Activated gamma-delta T cell treated with Interleukin-2 at 50 U/mL for 16 hours (primary cell): ENCODE measurements around the gene BCL11A.

ENCODE experiments used
- DNase-seq: peaks from one replicate; pipeline ENCODE4 v3.0.0-alpha.2; 2020

BCL11A gene

DNA sequence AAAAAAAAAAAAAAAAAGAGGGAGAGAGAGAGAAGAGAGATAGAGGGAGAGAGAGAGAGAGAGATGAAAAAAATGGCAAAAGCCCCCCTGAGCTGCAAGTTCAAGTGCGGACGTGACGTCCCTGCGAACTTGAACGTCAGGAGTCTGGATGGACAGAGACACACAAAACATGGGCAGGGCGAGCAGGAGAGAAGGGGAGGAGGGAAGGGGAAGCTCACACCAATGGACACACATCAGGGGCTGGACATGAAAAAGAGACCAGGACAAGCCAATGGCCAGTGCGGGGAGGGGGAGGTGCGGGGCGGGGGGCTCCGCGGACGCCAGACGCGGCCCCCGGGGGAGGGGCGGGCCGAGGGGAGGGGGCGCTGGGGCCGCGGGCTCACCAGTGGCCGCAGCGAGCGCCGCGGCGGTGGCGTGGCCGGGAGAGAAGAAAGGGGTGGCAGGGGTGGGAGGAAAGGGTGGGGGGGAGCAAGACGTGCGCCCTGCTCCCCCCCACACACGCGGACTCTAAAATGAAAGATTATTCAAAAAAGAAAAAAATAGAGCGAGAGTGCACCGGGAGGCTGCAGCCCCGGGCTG, at the start of gene BCL11A:
Gene BCL11A, minus strand, starts transcription at position 160 of the 579 bp plus-strand sequence. CDS start 384 bp downstream, outside the sequence.
- no peak for DNase-seq

DNA sequence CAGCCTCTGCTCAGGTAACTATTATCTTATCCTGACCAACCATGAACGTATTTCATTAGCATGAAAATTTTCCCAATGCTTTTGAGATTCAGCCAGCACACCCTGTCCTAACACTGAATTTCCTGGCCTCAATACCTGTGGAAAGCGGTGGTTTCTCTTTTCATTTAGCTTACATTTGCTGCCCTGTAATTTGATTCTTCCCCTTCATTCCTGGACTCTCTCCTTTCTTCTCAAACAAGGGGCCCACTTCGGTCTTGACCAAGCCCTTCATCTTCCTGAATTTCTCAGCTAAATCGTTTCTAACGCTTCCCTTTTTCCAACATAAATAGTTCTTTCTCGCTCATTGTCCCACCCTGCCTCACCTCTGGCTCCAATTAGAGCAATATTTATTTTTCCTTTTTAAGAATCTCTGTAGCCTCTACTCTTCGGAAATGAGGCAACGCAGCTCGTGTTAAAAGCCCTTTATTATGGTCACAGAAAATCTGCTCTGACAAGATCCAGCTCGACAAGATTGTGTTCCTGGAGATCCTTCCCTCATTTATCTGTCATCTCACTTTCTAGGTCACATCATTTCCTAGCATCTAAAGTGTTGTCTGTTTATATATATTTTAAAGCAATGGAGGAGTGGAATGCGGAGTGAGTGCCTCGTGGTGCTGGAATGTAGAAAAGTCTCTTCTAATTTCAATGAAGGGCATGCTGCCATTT, 49.5 kb upstream of the BCL11A start:
- no peak for DNase-seq

DNA sequence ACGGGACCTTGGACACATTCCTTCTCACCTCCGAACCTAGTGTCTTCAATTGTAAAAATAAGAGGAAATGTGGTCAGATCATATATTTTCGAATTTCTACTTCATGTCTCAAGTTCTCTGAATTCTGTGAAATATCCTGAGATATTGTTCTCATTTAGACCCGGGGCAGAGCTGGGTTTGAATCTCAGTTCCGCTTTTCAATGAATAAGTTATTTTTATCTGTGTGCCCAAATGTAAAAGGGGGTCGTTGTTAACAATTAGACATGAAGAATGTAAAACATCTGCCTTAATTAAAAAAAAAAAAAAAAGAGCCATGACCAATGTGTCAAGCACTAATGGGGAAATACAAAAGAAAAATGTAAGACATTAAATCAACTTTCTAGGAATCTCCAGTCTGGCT, 48.9 kb upstream of the BCL11A start:
- DNase-seq: no peak

DNA sequence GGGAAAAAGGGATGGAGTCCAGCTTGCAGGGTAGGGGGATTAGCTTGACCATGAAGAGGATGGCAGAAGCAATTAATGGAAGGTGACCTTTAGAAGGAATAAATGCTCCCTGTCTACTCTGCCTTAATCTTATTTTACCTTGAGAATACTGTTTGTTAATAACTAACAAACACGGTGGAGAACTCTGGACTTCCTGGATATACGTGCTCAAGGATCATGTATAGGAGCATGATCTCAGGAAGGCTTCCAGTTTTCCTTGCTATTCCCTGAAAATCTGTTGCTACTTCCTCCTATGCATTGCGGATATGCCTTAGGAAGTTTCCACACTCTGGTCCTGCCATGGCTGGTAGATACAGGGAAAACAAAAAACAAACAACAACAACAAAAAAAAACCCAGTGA, 44.8 kb upstream of the BCL11A start:
- no peak for DNase-seq

DNA sequence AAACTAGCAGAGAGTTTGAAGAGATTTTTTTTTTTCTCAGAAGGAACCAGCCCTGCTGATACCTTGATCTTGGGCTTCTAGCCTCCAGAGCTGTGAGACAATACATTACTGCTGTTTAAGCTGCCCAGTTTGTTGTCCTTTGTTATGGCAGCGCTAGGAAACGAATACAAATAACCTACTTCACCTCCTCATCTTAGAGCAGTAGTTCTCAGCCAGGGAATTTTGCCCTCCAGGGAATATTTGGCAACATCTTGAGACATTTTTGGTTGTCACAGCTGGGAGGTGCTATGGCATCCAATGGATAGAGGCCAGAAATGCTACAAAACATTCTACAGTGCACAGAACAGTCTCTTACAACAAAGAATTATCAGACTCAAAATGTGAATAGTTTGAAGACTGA, 43.9 kb upstream of the BCL11A start:
- no peak for DNase-seq

DNA sequence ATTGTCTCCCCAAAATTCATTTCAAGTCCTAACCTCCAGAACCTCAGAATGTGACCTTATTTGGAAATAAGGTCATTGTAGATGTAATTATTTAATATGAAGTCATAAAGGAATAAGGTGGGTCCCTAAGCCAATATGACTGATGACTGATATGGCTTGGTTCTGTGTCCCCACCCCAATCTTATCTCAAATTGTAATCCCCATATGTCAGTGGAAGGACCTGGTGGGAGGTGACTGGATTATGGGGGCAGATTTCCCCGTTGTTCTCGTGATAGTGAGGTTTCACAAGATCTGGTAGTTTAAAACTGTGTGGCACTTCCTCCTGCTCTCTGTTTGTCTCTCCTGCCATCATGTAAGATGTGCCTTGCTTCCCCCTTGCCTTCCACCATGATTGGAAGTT, 43.0 kb upstream of the BCL11A start:
- no peak for DNase-seq

DNA sequence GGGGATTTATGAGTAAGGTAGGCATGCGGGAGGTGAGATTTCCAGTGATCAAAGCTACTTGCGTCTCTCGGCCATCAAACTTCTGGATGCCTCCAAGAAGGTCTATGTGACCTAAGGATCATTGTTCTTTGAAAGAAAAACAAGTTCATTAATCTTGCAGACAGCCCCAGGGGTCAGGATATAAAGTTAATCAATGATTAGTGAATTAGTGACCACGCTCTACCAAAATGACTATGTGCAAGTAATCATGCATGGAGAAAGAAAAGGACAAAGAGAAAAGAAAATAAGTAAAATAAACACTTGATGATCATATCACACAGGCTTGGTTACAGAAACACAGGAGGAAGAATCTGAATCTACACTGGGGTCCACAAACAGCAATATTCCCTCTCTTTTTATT, 42.5 kb upstream of the BCL11A start:
- DNase-seq: no peak

DNA sequence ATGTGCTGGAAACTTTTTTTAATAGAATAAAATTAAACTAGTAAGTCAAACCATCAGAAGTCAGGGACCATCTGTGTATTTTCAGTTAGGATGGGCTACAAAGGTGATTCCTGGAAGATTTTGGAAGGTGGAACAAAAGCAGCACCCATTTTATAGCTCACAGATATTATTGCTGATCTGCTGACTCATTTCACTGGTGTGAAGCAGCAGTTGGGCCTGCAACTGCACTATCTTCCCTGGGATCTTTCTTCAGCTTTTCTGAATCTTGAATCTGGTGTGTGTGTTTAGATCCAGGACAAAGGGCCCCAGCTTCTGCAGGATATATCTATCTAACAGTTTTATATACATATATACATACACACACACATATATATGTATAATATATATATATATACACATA, 35.6 kb upstream of the BCL11A start:
- DNase-seq: no peak

DNA sequence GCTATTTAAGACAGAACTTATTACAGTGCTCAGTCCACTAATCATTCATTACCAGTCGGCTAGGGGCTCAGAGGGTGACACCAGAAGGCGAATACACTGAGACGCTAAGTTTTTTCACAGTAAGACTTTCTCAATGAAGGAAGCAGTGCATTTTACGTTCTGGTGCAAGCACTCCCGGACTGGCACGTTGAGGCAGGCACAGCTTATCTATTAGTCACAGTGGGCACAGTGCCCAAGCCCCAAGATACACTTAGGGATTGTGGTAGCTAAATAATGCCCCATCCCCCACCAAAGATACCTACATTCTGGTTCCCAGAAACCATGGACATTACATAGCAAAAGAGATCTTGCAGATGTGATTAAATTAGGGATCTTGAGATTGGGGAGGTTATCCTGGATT, 32.6 kb upstream of the BCL11A start:
- DNase-seq: no peak

DNA sequence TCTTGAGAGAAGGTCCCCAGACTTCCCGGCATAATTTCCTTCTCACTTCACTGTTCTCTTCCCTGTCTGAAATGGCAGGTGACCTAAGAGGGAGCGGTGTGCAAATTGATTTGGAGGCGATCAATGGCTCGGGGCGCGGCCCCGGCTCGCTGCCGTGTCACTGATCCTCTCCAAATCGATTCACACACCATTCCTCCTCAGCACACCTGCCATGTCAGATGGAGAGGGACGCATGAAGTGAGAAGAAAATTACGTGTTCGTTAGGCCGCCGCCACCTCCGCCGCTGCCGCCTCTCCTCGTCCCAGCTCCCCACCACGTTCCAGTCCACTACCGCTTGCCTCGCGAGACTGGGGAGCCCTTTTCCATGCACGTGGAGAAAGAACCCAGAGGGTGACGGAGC, 31.8 kb upstream of the BCL11A start:
- DNase-seq: no peak

DNA sequence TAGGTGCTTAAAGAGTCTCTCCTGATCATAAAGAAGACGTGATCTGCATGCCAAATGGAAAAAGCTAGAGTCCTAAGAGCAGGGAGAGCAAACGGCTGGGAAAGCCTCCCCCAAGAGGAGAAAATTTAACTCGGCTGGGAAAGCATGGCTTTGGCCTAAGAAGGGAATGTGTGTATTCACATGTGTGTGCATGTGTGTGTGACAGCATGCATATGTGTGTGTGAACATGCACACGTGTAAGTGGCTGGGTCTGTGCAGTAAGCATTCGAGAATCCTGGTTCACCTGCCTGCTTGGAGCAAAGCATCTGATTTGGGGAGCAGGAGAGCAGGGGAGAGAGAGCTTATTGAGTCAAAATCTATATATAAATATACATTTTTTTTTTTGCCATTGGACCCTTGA, 30.1 kb upstream of the BCL11A start:
- DNase-seq: no peak

DNA sequence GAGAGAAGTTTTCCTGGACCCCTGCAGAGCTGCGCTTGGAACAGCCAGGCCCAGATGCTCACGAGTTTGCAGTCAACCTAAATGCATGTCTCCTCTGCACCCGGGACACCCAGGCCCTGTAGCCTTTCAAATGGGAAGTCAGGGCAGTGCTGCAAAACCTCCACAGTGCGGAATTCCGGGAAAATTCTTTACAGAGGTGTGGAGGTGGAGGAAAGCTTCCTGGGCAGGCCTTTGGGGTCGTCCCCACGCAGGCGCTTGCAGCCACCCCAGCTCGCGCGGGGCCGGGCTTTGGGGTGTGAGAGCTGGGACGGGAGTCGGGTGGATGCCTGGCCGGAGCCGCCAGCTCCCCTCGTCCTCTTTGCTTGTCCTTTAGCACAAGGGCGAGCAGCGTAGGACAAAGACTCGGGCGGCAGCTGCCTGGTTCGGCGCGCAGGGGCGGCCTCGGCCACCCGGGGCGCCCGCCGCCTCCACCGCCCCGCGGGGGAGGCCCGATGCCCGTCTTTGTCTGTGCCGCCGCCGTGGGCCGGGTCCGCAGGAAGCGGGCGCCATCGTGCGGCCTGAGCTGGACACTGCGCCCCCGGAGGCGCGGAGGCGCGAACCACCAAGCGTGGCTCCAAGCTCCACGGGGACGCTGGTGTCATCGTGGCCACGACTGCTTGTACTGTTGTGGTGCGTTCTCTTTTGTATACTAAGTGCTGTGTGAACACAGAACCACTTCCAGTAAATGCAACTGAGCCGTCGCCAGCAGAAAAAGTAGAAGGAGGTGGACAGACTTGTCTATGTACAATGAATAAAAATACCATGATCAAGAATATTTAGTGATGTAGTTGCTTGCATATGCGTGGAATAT, 28.2 kb upstream of the BCL11A start:
- peak; percentile 53 for DNase-seq

DNA sequence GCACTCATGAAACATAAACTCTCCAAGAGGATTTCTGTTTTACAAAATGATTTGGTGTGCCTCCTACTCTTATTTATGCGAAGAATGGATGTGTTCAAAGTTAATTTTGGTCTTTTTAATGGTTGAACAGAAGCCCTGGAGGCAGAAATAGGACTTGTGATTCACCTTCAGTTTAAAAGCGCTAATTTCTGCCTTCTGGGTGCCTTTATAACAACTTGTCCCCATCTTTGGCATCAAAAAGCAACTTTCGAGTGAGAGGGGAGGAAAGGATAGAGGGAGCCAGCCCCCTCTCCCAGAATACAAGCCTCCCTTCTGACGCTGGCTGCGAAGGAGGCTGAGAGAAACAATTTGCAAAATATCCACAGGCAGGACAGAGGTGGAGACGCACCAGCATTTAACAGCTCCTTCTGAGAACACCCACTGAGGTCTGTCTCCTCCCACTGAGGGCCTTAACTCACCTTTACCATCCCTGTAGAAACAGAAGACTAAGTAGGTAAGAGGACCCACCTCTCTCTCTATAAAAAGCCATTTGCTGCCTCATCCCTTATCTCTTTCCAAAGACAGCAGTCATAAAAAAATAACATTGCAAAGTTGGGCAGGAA, 24.3 kb upstream of the BCL11A start:
- DNase-seq: no peak

DNA sequence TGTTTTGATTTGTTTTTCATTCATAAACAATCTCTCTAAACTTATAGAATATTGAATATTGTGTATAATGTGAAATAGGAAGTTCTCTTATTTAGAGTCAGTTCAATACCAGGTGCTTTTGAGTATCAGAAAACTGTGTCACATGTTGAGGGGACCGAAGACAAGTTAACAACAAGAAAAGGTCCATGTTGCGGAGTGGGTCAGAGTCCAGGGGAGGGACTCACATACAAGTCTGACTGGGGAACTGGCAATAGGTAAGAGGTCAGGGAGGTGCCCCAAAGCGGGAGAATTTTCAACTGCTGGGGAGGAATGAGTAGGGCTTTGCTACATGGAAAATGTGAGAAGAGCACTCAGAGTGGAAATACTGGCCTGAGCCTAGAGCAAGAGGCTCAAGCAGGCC, 19.8 kb upstream of the BCL11A start:
- DNase-seq: no peak

DNA sequence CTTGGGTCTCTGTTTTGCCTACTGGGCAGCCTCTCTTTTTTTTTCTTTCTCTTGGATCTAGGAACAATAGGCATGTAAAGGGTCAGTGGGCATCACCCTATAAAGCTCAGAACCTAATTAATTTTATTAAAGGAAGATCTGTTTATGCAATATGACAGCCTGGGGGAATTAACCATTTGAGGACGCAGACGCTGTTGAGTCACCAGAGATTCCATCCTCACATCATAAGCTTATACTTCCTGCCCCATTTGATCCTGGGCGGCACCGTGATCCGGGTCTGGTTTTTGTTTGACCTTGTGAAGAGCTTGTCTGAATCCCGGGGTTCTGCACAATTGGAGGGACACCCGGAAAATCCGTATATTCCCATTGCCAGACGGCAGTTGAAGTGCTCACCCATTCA, 16.8 kb upstream of the BCL11A start:
- DNase-seq: no peak

DNA sequence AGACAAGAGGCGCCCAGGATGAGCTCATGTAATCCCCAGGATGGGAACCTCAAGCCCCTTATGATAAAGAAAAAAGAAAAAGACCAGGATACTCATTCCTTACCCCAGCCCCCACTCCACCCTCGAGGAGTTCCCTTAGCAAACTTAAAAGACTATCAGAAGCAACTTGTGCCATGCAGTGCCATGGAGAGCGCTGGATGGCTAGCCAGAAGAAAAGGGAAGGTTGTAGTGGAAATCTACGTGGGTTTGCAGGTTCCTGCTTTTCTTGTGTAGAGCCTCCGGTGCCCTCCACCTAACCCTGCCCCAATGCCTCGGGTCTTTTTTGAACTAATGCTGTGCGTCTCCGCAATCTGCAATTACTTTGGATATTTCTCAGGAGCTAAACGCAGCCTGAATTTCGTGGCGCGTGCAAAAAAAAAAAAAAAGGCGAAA, 16.2 kb upstream of the BCL11A start:
- DNase-seq: no peak

DNA sequence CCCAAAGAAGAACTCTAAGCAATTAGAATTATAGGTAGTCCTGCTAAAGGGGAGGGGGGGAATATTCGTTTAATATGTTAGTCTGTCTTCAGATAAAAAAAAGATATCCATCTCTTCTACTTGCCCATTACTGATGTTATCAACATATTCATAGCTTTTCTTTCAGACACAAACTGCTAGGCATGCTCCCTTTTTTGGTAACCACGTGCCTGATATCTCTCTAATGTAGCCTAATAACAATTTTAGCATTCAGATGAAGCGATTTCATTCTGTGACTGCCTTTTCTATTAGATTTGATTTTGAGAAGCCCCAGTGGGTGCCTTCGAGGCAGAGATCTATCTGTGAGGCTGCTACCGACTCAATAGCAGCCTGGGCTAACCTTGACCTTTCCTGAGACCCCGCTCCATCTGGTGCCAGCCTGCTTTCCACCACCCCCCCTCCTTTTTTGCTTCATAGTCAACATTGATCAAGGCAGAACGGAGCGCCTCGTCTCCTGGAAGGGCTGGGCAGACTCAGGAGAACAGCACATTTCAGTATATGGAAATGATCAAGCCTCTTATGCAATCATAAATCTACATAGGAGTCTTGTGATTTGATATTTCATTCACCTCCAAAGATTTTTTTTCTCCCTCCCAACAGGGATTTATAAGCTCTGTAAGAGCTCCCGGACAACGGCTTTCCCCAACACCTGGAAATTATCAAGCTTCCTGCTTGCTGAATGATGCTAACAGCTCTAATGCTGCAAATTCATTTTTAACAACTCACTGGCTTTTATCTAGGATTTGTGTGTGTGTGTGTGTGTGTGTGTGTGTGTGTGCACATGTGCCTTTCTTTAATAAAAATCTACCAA, 14.7 kb upstream of the BCL11A start:
- DNase-seq: no peak

DNA sequence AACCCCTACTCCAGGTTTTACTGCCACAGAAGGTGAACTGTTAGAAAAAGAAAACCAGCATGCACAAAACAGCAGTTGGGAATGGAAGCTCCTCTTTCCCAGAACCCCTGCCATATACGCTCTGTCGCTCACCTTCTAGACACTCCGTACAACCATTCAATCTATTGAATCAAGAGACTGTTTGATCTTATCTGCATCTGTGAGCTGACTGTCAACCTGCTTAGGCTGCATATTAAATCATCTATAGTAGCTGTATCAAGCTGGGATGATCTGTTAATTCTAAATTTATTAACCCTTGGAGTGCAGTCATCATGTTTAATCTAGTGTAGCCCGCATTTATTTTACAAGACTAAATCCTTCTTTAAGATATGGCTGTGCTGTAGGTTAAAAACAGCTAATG, 13.6 kb upstream of the BCL11A start:
- DNase-seq: no peak

DNA sequence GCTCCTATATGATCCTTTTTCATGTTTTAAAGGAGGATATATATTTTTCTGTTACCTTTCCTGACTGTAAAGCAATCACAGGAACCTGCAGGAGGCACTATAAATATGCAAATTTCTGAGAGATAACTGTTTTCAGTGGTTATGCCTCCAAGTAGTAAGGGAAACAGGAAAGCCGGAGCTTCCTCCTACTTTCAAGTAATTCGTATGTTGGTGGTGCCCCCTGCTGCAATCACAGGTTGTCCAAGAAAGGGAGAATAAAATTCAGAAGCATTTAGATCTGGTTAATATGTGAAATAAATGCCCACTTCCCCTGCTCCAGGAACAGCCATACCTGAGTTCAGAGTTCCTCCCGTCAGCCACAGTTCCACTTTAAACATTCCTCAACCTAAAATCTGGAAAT, 12.0 kb upstream of the BCL11A start:
- DNase-seq: no peak

DNA sequence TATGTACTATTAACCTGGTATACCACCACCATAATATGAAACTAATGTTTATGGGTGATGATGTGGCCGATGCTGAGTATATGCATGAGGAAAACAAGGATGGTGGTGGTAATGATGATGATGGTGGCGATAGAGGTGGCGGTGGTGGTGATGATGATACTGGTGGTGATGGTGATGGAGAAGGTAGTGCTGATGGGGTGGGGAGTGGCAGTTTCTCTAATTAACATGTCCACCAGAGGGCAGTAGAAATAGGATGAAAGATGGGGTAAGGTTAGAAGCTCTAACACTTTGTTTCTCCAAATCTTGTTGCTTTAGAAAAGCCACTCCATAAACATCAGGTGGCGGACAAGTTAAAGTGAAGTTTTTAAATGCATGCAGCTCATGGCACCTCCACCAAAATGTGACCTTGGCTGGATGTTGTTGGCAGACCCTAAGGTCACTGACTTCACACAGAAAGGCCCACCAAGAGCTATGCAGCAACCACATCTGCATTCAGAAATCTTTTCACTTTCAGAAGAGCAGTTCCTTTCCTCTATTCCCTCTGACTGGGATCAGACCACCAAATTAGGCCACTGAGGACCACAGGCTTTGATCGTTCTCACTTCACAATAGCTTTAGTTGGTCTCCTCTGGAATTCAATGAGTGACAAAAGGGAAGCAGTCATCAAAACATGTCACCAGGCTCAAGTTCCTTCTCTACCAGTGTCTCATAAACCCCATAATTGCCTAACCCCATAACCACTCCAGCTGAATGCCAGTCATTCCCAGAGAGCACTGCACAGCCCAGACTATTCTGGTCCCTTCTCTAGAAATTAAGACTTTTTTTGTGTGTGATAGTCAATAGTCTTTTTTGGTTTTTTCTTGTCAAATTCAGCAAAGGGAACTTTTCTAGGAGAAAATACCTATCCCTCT, 7.5 kb upstream of the BCL11A start:
- no peak for DNase-seq

DNA sequence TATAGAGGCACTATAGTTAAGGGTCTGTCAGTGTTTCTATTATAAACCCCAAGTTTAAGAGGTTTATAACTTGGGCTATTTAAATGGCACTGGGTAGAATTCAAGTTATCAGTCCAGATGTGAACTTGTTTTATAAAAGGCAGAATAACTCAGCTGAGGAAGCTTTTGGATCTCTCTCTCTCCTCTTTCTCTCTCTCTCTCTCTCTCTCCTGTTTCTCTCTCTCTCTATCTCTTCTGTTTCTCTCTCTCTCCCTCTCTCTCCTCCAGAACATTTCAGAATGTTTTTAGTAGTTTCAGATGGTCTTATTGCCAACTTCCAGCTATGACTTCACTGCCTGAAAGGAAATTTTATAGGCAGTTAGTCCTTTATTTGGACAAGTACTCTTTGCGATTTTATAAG, 6.4 kb upstream of the BCL11A start:
- DNase-seq: no peak

DNA sequence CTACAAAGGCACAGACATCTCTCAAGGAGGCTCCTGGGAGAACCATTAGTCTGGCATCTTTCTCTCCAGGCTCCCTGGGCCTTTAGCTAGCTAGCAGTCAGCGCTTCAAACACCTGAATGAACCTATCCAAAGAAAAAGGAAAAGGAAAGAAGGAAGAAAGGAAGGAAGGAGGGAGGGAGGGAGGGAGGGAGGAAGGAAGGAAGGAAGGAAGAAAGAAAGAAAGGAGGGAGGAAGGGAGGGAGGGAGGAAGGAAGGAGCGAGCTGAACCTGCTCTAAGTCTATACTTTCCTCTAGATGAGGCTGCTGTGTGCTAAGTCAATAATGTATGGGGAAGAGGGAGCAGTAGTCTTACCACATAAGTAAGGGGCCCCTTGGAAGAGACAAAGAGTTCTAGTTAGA, 5.1 kb upstream of the BCL11A start:
- no peak for DNase-seq
